Keratinocyte (primary cell): ENCODE results near the gene MYOC. TPM values are rescaled to one million over a fixed set of nuclear protein-coding genes. Genes with fewer than 3 reads are reported as not detected.

Experiments
- DNase-seq: peaks from one replicate; pipeline ENCODE4 v3.0.0-alpha.2; 2011; ENCODE audit warnings: low read depth, missing footprints, low spot score
- FAIRE-seq: peaks from 2 replicates; lab custom pipeline; 2011; peaks lifted over from hg19 to GRCh38; lab: Jason Lieb, UNC
- H2AFZ ChIP-seq: 2 replicates; pipeline ENCODE4 v1.6.0; 2012; ENCODE audit warnings: low read length, control low read depth, inconsistent platforms; ENCODE audit not compliant: control insufficient read depth
- H3K27ac ChIP-seq: 2 replicates; pipeline ENCODE4 v1.5.1; 2011; ENCODE audit warnings: low read length; ENCODE audit not compliant: control insufficient read depth, insufficient read depth
- H3K27me3 ChIP-seq: 3 replicates; pipeline ENCODE4 v1.6.0; 2011; ENCODE audit warnings: low read length; ENCODE audit not compliant: control insufficient read depth, insufficient read depth; ENCODE audit errors: extremely low read depth
- H3K36me3 ChIP-seq, 2 experiments: 2 replicates in 1 of 2; 3 replicates in 1 of 2; pipeline ENCODE4 v1.5.1; 2011; ENCODE audit warnings: low read length in 2 of 2, mild to moderate bottlenecking in 1 of 2; ENCODE audit not compliant: control insufficient read depth in 2 of 2, insufficient read depth in 2 of 2; ENCODE audit errors: extremely low read depth in 1 of 2
- H3K4me1 ChIP-seq: 3 replicates; pipeline ENCODE4 v1.5.1; 2011; ENCODE audit warnings: low read length; ENCODE audit not compliant: control insufficient read depth, insufficient read depth; ENCODE audit errors: extremely low read depth
- H3K4me2 ChIP-seq: 3 replicates; pipeline ENCODE4 v1.6.0; 2011; ENCODE audit warnings: low read depth, low read length; ENCODE audit not compliant: control insufficient read depth, insufficient read depth; ENCODE audit errors: extremely low read depth
- H3K4me3 ChIP-seq, 3 experiments: fragments of 200-600 bp in 1 of 3; sonication (generic) in 1 of 3; 2 replicates in 2 of 3; 3 replicates in 1 of 3; pipeline ENCODE4 v1.5.1; 2011 to 2016; ENCODE audit warnings: low read length in 3 of 3, mild to moderate bottlenecking in 3 of 3, control low read depth in 2 of 3, inconsistent platforms in 1 of 3, low read depth in 1 of 3, mixed read lengths in 1 of 3, mixed run types in 1 of 3, moderate library complexity in 1 of 3; ENCODE audit not compliant: control insufficient read depth in 2 of 3, insufficient read depth in 2 of 3; ENCODE audit errors: extremely low read depth in 1 of 3
- H3K79me2 ChIP-seq: 2 replicates; pipeline ENCODE4 v1.6.0; 2012; ENCODE audit warnings: low read length; ENCODE audit not compliant: control insufficient read depth, insufficient read depth
- H3K9ac ChIP-seq: 3 replicates; pipeline ENCODE4 v1.6.0; 2011; ENCODE audit warnings: low read length; ENCODE audit not compliant: control insufficient read depth, insufficient read depth; ENCODE audit errors: extremely low read depth
- H3K9me1 ChIP-seq: 3 replicates; pipeline ENCODE4 v1.6.0; 2011; ENCODE audit warnings: low read length; ENCODE audit not compliant: control insufficient read depth, insufficient read depth; ENCODE audit errors: extremely low read depth
- H3K9me3 ChIP-seq: 2 replicates; pipeline ENCODE4 v1.5.1; 2012; ENCODE audit warnings: low read depth, low read length; ENCODE audit not compliant: control insufficient read depth
- H4K20me1 ChIP-seq: 3 replicates; pipeline ENCODE4 v1.6.0; 2011; ENCODE audit warnings: low read length; ENCODE audit not compliant: control insufficient read depth, insufficient read depth; ENCODE audit errors: extremely low read depth
- CTCF ChIP-seq, 3 experiments: IDR thresholded peaks in 1 of 3; conservative IDR thresholded peaks in 1 of 3; optimal IDR thresholded peaks in 1 of 3; 2 replicates in 2 of 3; 3 replicates in 1 of 3; pipeline versions ENCODE3 to v1.5.1; 2011; ENCODE audit warnings: low read length in 3 of 3, mild to moderate bottlenecking in 3 of 3, moderate library complexity in 2 of 3, control low read depth in 1 of 3, inconsistent platforms in 1 of 3; ENCODE audit not compliant: insufficient read depth in 2 of 3; ENCODE audit errors: extremely low read depth in 1 of 3
- EZH2 ChIP-seq: IDR thresholded peaks from one replicate; pipeline ENCODE4 v1.6.1; 2012; ENCODE audit warnings: inconsistent platforms, mild to moderate bottlenecking, low read length, moderate library complexity
- dilution Hi-C: fragments of 300-500 bp; cut with MboI; formaldehyde crosslinking; loops from one replicate; pipeline ENCODE4 v1.7.0; 2020; ENCODE audit warnings: low sequenced_read_pairs; ENCODE audit not compliant: extremely low pct_ligation_motif_present
- polyA plus RNA-seq, 5 experiments: library from polyadenylated mRNA; depleted of rRNA in 3 of 5; stranded (reverse) in 3 of 5; stranded (forward) in 1 of 5; unstranded in 1 of 5; fragments of >200 nt; gene quantifications; 1 replicate in 1 of 5; 2 replicates in 3 of 5; 3 replicates in 1 of 5; pipeline versions ENCODE4 v1.2.1 to v1.2.3, GENCODE V29; 2011 to 2012; ENCODE audit warnings: missing spikeins in 2 of 5, low read depth in 1 of 5, low replicate concordance in 1 of 5

The MYOC gene
- polyA plus RNA-seq, 1 donor (not counting 4 experiments of a cell fraction or from before 2014, with no cell fraction given) = not detected

DNA sequence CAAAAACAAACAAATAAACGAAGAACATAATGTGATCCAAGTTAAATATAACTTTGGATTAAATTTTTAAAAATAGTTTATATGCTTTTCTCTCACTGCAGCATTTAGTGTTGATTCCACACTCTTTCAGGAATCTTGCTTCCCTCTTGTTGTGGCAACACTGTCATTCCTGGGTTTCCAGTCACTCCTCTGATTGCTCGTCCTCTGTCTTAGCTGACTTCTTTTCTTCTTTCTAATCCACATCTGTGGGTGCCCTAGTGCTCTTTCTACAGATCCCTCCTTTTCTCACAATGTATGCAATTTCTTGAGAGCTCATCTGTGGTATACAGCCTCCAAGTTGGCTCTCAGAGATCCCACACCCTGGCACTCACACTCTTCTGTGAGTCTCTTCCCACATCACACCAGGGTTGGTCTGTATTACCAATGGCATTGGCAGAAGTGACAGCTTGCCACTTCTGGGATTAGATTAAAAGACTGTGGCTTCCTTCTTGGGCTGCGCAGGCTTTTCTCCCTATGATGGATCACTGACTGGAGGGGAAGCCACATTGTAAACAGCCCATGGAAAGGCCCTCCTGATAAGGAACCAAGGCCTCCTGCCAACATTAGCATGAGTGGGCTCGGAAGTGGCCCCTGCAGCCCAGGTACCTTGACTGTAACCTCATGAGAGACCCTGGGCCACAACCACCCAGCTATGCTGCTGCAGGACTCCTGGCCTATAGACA lies 11.5 kb upstream of the MYOC start:
- Histone ChIP-seq H3K9me1 (no peaks in the 10 kb centered on the region), H3K4me3 (no peak overlapping the region), H3K79me2 (no peaks in the 10 kb centered on the region), H3K9me3 (no peaks in the 10 kb centered on the region), H3K27ac (no peak overlapping the region), H3K4me1 (no peaks in the 10 kb centered on the region), H3K4me2 (no peak overlapping the region), H4K20me1 (no peaks in the 10 kb centered on the region), H2AFZ (no peak overlapping the region), H3K9ac (no peak overlapping the region), H3K36me3 (no peaks in the 10 kb centered on the region), H3K27me3 (no peaks in the 10 kb centered on the region)
- TF ChIP-seq EZH2 (no peak), CTCF (optimal IDR thresholded peaks at IDR 0.05 in 1 of 3, IDR thresholded peaks at IDR 0.05 in 1 of 3, conservative IDR thresholded peaks at IDR 0.05 in 1 of 3; ENCODE audit: extremely low read depth in 1 of 3, insufficient read depth in 2 of 3, low read length in 3 of 3) (no peak)
- dilution Hi-C loops = no loop called here
- DNase-seq (no peak), FAIRE-seq (no peak)

- DNase-seq = no peak
- Histone ChIP-seq H2AFZ (no peak overlapping the region), H3K9ac (no peak overlapping the region), H3K4me2 (no peak overlapping the region), H3K4me1 (no peaks in the 10 kb centered on the region), H3K4me3 (no peak overlapping the region), H3K27ac (no peak overlapping the region), H3K79me2 (no peaks in the 10 kb centered on the region), H3K9me3 (no peaks in the 10 kb centered on the region), H3K27me3 (no peaks in the 10 kb centered on the region), H3K9me1 (no peaks in the 10 kb centered on the region), H4K20me1 (no peaks in the 10 kb centered on the region), H3K36me3 (no peaks in the 10 kb centered on the region)
- TF ChIP-seq CTCF (optimal IDR thresholded peaks at IDR 0.05 in 1 of 3, IDR thresholded peaks at IDR 0.05 in 1 of 3, conservative IDR thresholded peaks at IDR 0.05 in 1 of 3; ENCODE audit: extremely low read depth in 1 of 3, insufficient read depth in 2 of 3, low read length in 3 of 3) (no peak), EZH2 (no peak)
- dilution Hi-C loops = no loop called here
- no peak for FAIRE-seq
Observed at GRCh38 chr1:171663036-171663853, 10.8 kb upstream of the MYOC start.
